GM19043 (cell line): ENCODE results near the gene ISCA2.

Source experiments
- ATAC-seq: cut with Tn5 transposase; IDR thresholded peaks from one replicate; pipeline ENCODE4 v1.9.1; 2021; ENCODE audit warnings: low read depth; ENCODE audit not compliant: unreplicated experiment

The ISCA2 gene

DNA sequence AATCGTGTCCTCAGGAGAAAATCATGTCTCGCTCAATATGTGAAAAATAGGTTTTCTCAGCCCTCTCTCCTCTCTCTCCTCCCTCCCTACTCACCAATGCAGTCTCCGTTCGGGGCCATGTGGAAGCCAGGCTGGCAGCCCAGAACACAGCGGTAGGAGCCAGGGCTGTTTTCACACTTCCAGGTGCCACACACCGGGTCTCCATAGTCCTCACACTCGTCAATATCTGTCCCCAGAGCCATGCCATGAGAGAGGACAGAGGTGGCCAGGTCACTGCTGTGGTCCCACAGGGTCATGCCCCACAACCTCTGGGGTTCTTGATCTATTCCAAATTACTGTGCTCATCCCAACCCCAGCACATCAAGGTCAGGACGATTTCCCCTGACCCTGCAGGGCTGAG lies 13.5 kb downstream of the ISCA2 start:
- ATAC-seq: no peak

GRCh38 chr14:74507840-74508239 lies 14.3 kb downstream of the ISCA2 start:
- no peak for ATAC-seq

GRCh38 chr14:74508292-74508731 lies 14.7 kb downstream of the ISCA2 start:
- ATAC-seq: no peak

GRCh38 chr14:74508844-74509428 lies 15.4 kb downstream of the ISCA2 start:
- ATAC-seq: no peak

DNA sequence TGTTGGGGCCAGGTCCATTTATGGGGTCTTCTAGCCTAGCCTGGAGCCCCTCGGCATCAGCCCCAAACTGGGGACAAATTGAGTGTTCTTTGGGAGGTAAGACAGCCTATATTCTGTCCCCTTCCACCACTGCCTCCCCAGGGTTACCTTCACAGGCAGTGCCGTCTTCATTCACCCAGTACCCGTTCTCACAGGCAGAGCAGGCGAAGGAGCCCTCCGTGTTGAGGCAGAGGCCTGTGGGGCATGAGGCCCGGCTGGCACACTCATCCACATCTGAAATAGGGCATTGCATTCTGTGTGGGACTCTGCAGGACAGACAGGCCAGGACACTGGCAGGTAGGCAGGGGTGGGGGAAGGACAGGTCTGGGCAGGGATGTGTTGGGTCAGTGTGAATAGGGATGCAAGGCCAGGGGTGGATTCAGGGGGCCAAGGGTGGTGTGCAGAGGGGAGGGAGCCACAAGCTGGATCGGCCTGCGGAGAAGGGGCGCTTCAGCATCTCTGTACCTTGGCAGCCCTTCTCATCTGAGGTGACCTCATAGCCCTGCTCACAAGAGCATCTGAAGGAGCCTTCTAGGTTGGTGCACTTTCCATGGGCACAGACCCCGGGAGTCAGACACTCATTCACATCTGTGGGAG lies 16.1 kb downstream of the ISCA2 start:
- ATAC-seq: no peak

DNA sequence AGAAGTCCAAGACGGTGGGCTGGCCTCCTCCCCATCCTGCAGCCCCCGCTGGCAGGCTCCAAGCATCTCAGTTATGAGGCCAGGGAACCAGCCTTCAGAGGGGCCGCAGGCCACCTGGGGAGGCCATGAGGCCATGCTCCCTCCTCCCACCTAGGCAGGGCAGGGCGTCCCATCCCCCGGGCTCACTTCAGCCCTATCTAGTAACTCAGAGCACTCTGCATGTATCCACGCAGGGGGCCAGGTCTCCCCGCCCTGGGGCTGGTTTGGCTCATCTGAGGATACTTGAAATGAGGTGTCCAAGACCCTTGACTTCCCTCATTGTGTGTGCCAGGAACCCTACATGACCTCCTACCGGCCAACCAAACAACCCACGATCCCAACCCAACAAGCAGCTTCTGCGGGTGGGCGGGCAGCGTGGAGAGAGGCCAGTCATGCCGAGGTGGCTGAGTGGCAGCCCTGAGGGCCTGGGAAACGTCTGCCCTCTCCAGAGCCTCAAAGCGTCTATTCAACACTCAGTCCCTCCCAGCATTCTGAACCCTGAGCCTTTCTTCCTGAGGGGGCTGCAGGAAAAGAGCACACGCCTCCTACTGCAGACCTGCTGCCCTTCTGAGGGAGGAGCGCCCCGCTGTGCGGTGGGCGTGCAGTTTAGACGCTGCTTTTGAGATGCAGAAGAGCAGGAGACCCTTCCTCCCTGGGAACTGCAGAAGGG lies 16.8 kb downstream of the ISCA2 start:
- ATAC-seq: no peak

- ATAC-seq: no peak
These were observed 17.4 kb downstream of the ISCA2 start for GRCh38 chr14:74510959-74511409.

DNA sequence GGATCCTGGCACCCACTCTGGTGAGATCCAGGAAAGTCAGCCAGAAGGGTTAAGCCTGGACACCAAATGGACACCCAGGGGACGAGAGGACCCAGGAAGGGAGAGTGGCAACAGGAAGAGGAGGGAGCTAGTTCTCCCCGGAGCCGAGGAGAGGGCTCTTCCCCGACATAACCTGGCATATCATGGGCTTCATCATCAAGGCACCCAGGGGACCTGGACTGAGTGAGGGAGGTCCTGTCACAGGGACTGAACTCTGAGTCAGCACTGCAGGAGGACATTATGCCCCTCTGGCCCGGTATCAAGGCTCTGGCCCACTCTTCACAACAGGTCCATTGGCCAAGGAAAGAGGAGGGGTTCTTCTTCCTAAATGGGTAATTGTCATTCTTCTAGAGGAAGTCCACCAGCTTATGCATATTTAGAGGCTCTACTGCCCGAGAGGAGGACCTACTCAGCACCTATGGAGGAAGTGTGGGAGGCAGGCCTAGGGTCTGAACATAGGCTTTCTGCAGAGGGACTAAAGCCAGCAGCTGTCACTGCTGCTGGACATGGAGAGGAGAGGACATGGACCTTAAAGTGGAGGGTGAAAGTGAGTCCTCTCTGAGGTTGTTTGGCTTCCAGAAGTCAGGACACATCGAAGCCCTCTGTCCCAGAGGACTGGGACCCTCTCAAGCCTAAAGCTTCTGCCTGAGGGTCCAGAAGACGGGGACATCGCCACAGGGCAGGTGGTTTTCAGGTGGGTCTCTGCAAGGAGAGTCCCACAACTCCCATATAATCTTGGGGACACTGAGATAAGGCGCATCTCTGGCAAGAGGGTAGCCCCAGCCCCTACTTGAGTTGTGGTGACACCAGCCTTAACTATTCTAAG lies 18.6 kb downstream of the ISCA2 start:
- no peak for ATAC-seq

- ATAC-seq: no peak
These were observed 20.9 kb downstream of the ISCA2 start for GRCh38 chr14:74514471-74514941.

DNA sequence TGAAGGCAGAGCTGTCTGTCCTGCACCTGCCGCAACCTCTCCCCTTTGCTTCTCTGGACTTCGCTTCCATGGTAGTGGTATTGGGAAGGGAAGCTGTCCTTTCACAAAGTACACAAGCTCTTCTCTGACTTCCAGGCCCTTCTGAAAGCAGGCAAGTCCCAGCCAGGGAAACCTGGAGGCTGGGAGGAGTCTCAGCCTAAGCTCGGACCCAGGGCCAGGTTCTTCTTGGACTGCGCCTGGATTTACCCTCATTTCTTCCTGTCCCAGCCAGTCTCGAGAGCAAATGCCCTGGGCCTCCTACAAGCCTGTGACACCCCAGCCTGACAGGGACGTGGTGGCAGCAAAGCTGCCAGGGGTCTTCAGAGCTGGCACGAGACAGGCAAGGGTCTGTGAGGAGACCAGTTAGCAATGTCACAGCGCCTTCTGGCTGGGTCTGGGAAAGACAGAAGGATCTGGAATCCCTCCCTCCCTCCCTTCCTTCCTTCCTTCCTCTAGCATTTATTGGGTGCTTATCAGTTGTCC lies 22.4 kb downstream of the ISCA2 start:
- no peak for ATAC-seq

GRCh38 chr14:74516451-74517160 lies 23.0 kb downstream of the ISCA2 start:
- ATAC-seq: no peak

GRCh38 chr14:74517731-74518130 lies 24.2 kb downstream of the ISCA2 start:
- no peak for ATAC-seq

- ATAC-seq: no peak
These were observed 24.7 kb downstream of the ISCA2 start for GRCh38 chr14:74518221-74518620.

- ATAC-seq: no peak
These were observed 25.9 kb downstream of the ISCA2 start for GRCh38 chr14:74519316-74520074.

DNA sequence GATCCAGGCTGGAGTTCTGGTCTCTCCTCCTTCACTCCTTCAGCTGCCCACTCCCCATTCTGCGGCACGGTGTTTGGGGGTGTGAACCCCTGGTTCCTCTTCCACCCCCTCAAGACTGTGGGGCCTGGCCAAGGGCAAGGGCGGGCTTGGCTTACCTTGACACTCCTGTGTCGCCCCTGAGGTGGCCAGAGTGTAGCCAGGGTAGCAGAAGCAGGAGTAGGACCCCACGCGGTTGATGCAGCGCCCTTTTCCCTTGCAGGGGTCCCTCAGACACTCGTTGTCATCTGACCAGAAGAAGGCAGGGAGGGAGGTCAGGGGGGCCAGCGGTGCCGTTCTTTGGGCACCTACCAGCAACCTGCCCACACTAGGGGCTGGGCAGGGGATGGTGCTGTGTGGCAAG lies 28.2 kb downstream of the ISCA2 start:
- no peak for ATAC-seq

GRCh38 chr14:74522740-74523139 lies 29.2 kb downstream of the ISCA2 start:
- ATAC-seq: no peak

DNA sequence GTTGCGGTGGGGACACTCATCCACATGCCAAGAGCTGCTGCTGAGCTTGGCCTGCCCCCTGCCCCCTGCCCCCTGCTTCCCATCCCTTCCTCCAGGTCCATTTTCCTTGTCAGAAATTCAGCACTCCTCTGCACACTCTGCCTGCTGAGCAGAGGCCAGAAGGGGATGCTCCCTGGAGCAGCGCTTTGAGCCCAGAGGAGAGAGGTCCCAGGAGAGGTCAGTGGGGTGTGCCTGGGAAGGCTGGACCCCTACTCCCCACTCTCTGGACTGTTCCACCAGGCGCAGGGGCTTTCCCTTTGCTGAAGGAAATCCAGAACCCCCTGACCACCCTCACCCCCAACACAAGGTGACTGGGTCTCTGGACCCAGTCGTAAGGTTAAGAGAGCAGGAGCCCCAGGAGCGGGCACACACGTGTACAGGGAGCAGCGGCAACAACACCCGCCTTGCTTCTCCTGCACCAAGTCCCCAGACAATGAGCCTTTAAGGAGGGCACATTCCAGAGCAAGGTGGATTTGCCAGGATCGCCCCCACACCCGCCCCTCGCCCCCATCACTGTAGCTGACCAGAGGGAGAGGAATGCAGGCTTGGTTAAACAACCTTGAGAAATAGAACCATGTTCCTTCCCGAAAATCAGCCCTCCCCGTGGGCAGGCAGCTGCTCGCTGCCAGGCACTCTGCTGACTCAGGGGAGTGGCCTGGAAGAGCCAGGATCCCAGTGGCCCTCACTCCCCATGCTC lies 30.7 kb downstream of the ISCA2 start:
- ATAC-seq: no peak

DNA sequence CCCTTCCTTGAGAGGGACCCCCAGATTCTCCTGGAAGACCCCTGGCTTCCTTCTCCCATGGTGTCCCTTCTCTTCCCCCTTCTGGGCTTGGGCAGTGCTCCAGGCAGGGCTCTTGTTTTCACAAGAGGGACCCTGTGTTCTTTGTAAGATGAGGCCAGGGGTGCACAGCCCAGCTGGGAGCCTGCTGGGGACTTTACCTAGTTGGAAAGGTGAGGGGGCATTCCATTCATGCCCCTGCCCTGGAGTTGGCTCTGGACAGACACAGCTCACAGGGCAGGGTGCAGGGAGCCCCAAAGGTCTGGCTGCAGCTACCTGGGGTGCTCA lies 31.2 kb downstream of the ISCA2 start:
- ATAC-seq: no peak

GRCh38 chr14:74525361-74525851 lies 31.8 kb downstream of the ISCA2 start:
- no peak for ATAC-seq
